OCI-LY1 (cell line): ENCODE data around the gene RGPD3.

Experiments
- CTCF ChIP-seq: fragments of 200-600 bp; sonication (generic), shearing (Covaris generic); IDR thresholded peaks from 2 replicates; pipeline ENCODE4 v1.5.1; 2017; ENCODE audit warnings: mild to moderate bottlenecking, antibody characterized with exemption, low read length, moderate library complexity, mixed read lengths
- EZH2 ChIP-seq: fragments of 200-600 bp; sonication (generic), shearing (Covaris generic); IDR thresholded peaks from 2 replicates; pipeline ENCODE4 v1.8.0; 2017; ENCODE audit warnings: borderline replicate concordance, mixed run types, mild to moderate bottlenecking, antibody characterized with exemption, low read length, moderate library complexity, mixed read lengths

- TF ChIP-seq CTCF (no peak), EZH2 (no peak)
Measured at GRCh38 chr2:106516864-106517263, 48.7 kb upstream of the RGPD3 start.
